Astrocyte (in vitro differentiated cells and primary cell): ENCODE data around the gene ZDHHC20.

ENCODE experiments used
- EZH2 ChIP-seq: IDR thresholded peaks from 2 replicates; pipeline ENCODE4 v1.6.1; 2012; ENCODE audit warnings: mild to moderate bottlenecking, low read length, inconsistent platforms; ENCODE audit not compliant: insufficient read depth
- TF ChIP-seq, protein P1 (sequence below): IDR thresholded peaks from 2 replicates; pipeline ENCODE4 v1.5.1; 2011; ENCODE audit warnings: low read depth, mild to moderate bottlenecking, inconsistent platforms, low read length, moderate library complexity; ENCODE audit not compliant: insufficient read depth

- TF ChIP-seq, protein P1, sequence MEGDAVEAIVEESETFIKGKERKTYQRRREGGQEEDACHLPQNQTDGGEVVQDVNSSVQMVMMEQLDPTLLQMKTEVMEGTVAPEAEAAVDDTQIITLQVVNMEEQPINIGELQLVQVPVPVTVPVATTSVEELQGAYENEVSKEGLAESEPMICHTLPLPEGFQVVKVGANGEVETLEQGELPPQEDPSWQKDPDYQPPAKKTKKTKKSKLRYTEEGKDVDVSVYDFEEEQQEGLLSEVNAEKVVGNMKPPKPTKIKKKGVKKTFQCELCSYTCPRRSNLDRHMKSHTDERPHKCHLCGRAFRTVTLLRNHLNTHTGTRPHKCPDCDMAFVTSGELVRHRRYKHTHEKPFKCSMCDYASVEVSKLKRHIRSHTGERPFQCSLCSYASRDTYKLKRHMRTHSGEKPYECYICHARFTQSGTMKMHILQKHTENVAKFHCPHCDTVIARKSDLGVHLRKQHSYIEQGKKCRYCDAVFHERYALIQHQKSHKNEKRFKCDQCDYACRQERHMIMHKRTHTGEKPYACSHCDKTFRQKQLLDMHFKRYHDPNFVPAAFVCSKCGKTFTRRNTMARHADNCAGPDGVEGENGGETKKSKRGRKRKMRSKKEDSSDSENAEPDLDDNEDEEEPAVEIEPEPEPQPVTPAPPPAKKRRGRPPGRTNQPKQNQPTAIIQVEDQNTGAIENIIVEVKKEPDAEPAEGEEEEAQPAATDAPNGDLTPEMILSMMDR = no peak
- TF ChIP-seq EZH2 = no peak
Observed at GRCh38 chr13:21463424-21463823, 4.3 kb upstream of the ZDHHC20 start.
